Measurements from ENCODE around the gene TCF7L1. TPM values are rescaled to one million over a fixed set of nuclear protein-coding genes. Genes with fewer than 3 reads are reported as not detected.

The TCF7L1 gene
- total RNA-seq, 2 experiments from 2014 or later, result not detected

GRCh38 chr2:85158559-85159273 is 25.5 kb downstream of the TCF7L1 start:
- Histone ChIP-seq H3K27ac (ENCODE audit: low read depth, low read length, poor library complexity, severe bottlenecking) (no peak overlapping the region), H3K4me2 (ENCODE audit: low read length) (no peak overlapping the region), H3K4me3 (ENCODE audit: low read depth, low read length, poor library complexity, severe bottlenecking) (no peak overlapping the region), H3K36me3 (ENCODE audit: insufficient read depth, low read length) (no peaks in the 10 kb centered on the region), H4K20me1 (ENCODE audit: insufficient read depth, low read length) (no peaks in the 10 kb centered on the region), H3K9me2 (ENCODE audit: insufficient read depth, low read length) (no peaks in the 10 kb centered on the region), H2AFZ (ENCODE audit: low read length) (no peak overlapping the region), H3K9me3 (ENCODE audit: low read length) (no peaks in the 10 kb centered on the region), H3K79me2 (ENCODE audit: insufficient read depth, low read depth, low read length) (no peaks in the 10 kb centered on the region), H3K4me1 (ENCODE audit: insufficient read depth, low read length, poor library complexity, severe bottlenecking) (no peaks in the 10 kb centered on the region)
- ChIA-PET POLR2A (no interaction called here), CTCF (ENCODE audit: unreplicated experiment) (no interaction called here)
- intact Hi-C loops (cut with micrococcal nuclease; ENCODE audit: unreplicated experiment), result no loop called here
- DNase-seq (ENCODE audit: low spot score), result no peak
- no TSS peak for BruUV-seq (replicated peaks)
- TF ChIP-seq CTCF (conservative IDR thresholded peaks at IDR 0.05; ENCODE audit: low read length) (no peak), EZH2phosphoT487 (IDR thresholded peaks at IDR 0.05; ENCODE audit: borderline replicate concordance, low read depth, low read length) (no peak)

GRCh38 chr2:85159589-85159988 is 26.4 kb downstream of the TCF7L1 start:
- no peak for DNase-seq (ENCODE audit: low spot score)
- Histone ChIP-seq H3K4me3 (ENCODE audit: low read depth, low read length, poor library complexity, severe bottlenecking) (no peak overlapping the region), H3K27ac (ENCODE audit: low read depth, low read length, poor library complexity, severe bottlenecking) (no peak overlapping the region), H2AFZ (ENCODE audit: low read length) (no peak overlapping the region), H3K36me3 (ENCODE audit: insufficient read depth, low read length) (no peaks in the 10 kb centered on the region), H3K79me2 (ENCODE audit: insufficient read depth, low read depth, low read length) (no peaks in the 10 kb centered on the region), H4K20me1 (ENCODE audit: insufficient read depth, low read length) (no peaks in the 10 kb centered on the region), H3K4me1 (ENCODE audit: insufficient read depth, low read length, poor library complexity, severe bottlenecking) (no peaks in the 10 kb centered on the region), H3K9me2 (ENCODE audit: insufficient read depth, low read length) (no peaks in the 10 kb centered on the region), H3K4me2 (ENCODE audit: low read length) (no peak overlapping the region), H3K9me3 (ENCODE audit: low read length) (no peaks in the 10 kb centered on the region)
- ChIA-PET POLR2A (no interaction called here), CTCF (ENCODE audit: unreplicated experiment) (no interaction called here)
- intact Hi-C loops (cut with micrococcal nuclease; ENCODE audit: unreplicated experiment), result no loop called here
- no peak for TF ChIP-seq EZH2phosphoT487 (IDR thresholded peaks at IDR 0.05; ENCODE audit: borderline replicate concordance, low read depth, low read length)
- no peak for TF ChIP-seq CTCF (conservative IDR thresholded peaks at IDR 0.05; ENCODE audit: low read length)
- BruUV-seq (replicated peaks), result no TSS peak

Data from OCI-LY7 (cell line).